ENCODE results near the gene NT5DC1. TPM values are rescaled to one million over a fixed set of nuclear protein-coding genes. Genes with fewer than 3 reads are reported as not detected.
A peak's percentile ranks its signal among the peaks of the same experiment; 100 is the strongest.

The NT5DC1 gene
- total RNA-seq, 1 donor from 2014 or later = 44.1 TPM

DNA sequence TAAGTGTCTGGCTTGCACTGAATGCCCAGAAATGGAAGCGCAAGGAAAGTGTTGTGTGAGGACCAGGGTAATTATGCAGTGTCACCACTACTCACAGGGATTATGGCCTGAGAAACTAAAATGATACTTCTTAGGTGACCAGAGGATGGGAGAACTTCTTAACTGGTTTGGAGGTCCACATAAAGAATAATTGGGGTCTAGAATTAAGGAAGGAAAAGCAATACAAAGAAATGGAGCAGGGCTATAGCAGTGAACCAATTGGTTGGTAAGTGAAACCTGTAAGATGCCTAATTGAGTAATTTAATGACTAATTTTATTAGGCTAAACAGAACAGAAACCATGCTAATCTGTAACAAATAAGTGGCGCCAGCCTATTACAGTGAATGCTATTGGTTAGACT is 147.9 kb downstream of the NT5DC1 start:
- Mint-ChIP-seq H3K9me3 (no peaks in the 10 kb centered on the region), H3K4me3 (ENCODE audit: low read depth) (no peak overlapping the region), H3K4me1 (ENCODE audit: low read depth) (peaks cover 38% of the 10 kb centered on the region), H3K36me3 (ENCODE audit: low read depth) (peaks cover 21% of the 10 kb centered on the region), H3K27ac (no peak overlapping the region), H3K27me3 (ENCODE audit: low read depth) (no peaks in the 10 kb centered on the region)
- no peak for DNase-seq (ENCODE audit: low spot score)
- intact Hi-C loops (cut with micrococcal nuclease) = no loop called here

DNA sequence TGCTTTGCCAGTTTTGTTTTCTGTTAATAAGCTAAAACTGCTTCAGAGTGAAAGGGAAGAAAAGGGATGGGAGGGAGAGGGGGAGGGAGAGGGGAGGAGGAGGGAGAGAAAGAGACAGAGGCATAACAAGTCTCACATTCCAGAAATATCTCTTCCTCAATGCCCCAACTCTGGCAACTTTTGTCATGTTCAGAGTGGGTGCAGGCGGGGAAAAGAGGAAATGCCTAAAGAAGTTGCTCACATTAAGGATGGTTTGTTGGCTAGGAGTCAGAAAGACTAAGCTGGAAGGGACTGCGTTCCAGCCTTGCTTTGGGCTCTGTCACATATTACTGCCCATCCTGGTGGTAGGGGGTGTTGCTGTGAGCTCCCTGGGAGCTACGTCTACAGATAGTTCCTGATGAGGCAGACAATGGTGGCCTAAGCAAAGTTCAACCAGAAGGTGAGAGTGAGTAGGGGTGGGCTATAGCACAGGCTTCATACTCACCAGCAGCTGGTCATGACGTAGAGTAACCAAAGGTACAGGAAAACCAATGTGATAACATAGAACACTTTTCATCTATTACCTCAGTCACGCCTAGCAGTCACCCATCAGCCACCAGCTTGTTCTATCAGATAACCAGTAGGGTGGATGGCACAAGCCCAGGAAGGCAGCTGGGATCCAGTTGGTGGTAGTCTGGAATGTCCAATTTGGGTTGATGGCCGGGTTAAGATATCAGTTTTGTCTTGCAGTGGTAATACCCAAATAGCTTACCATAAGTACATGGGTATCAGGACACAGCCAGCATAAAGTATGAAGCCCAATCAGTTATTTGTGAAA is 151.1 kb downstream of the NT5DC1 start:
- Mint-ChIP-seq H3K4me3 (ENCODE audit: low read depth) (no peak overlapping the region), H3K27ac (peak overlapping the region; percentile 72)
- intact Hi-C loops (cut with micrococcal nuclease) = loop anchor here (5.0 kb wide), 1 partner anchor 149 kb away; the partner anchor contains the start of gene NT5DC1

DNA sequence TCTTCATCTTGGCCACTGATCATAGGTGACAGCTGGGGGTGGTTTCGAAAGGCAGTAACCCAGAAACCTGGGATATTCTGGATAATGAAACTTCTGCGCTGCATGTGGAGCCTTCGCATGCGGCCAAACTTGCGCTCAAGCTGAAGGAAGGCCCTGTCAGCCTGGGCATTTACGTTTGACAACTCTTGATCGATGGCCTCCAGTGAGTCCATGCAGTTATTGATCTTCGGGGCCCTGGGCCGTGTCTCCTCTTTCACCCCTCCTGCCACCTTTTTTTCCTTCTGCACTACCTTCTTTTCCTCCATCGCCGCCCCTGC is 152.5 kb downstream of the NT5DC1 start:
- no peaks in the 10 kb centered on the region for H3K9me3 Mint-ChIP-seq
- H3K4me3 Mint-ChIP-seq (ENCODE audit: low read depth) = no peak overlapping the region
- H3K27ac Mint-ChIP-seq = no peak overlapping the region
- no peaks in the 10 kb centered on the region for H3K27me3 Mint-ChIP-seq (ENCODE audit: low read depth)
- DNase-seq (ENCODE audit: low spot score) = no peak
- intact Hi-C loops (cut with micrococcal nuclease) = loop anchor here (5.0 kb wide), 1 partner anchor 151 kb away; the partner anchor contains the start of gene NT5DC1
- H3K36me3 Mint-ChIP-seq (ENCODE audit: low read depth) = peaks cover 21% of the 10 kb centered on the region
- peaks cover 38% of the 10 kb centered on the region for H3K4me1 Mint-ChIP-seq (ENCODE audit: low read depth)

More for the DNA sequence above, 151.1 kb downstream of the NT5DC1 start:
- Mint-ChIP-seq H3K9me3 (no peaks in the 10 kb centered on the region), H3K27me3 (ENCODE audit: low read depth) (no peaks in the 10 kb centered on the region), H3K4me1 (ENCODE audit: low read depth) (peaks cover 38% of the 10 kb centered on the region), H3K36me3 (ENCODE audit: low read depth) (peaks cover 21% of the 10 kb centered on the region)
- DNase-seq (ENCODE audit: low spot score) = no peak

DNA sequence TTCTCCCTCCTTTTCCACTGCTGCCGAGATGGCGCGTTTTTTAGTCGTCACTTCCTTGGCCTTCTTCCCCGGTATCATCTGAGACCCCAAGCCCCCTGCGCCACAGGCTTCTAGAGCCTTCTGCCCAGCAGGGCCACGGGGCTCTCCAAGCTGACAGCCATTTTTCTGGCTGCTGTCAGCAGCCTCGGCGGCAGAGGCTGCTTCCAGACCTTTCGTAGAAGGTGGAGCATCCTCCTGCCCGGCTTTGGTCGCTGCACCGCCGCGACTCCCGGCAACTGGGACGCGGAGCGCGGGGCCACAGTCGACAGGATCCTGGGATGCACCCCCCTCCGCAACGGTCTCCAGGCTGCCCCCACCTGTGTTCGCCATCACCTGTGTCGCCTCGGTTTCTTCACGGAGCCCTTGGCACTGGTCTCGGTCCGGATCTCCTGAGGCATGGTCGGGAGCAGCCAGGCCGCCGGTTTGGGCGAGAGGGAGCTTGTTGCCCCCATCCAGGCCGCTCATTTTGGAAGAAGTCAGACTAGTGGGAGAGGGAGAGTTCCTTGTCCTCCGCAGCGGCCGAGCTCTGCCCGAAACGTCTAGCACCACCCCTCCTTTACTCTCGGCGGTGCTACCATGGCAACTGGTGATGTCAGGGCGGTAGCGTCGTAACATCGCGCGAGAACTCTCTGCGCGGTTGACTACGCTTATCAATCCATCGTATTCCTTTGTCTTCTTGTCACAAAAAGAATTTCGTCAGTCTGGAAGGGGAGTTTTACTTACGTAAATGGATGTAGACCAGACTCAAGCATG is 153.0 kb downstream of the NT5DC1 start, which contains the start of gene TSPYL4:
TSPYL4 (minus strand) TSS at position 571 of the 792 bp plus-strand sequence; CDS start at position 504, 67 bp downstream.
- peak; percentile 89 for DNase-seq (ENCODE audit: low spot score)
- H3K4me3 Mint-ChIP-seq (ENCODE audit: low read depth) = no peak within 1 kb of the TSS
- no peaks in the 10 kb centered on the region for H3K9me3 Mint-ChIP-seq
- peaks cover 21% of the 10 kb centered on the region for H3K36me3 Mint-ChIP-seq (ENCODE audit: low read depth)
- intact Hi-C loops (cut with micrococcal nuclease) = loop anchor here (1.0 to 5.0 kb wide), 3 partner anchors 26 to 318 kb away; partner anchors contain the start of genes NT5DC1, RWDD1 and TSPYL1
- H3K27me3 Mint-ChIP-seq (ENCODE audit: low read depth) = no peaks in the 10 kb centered on the region
- peaks cover 34% of the 10 kb centered on the region for H3K4me1 Mint-ChIP-seq (ENCODE audit: low read depth)
- no peak within 1 kb of the TSS for H3K27ac Mint-ChIP-seq

DNA sequence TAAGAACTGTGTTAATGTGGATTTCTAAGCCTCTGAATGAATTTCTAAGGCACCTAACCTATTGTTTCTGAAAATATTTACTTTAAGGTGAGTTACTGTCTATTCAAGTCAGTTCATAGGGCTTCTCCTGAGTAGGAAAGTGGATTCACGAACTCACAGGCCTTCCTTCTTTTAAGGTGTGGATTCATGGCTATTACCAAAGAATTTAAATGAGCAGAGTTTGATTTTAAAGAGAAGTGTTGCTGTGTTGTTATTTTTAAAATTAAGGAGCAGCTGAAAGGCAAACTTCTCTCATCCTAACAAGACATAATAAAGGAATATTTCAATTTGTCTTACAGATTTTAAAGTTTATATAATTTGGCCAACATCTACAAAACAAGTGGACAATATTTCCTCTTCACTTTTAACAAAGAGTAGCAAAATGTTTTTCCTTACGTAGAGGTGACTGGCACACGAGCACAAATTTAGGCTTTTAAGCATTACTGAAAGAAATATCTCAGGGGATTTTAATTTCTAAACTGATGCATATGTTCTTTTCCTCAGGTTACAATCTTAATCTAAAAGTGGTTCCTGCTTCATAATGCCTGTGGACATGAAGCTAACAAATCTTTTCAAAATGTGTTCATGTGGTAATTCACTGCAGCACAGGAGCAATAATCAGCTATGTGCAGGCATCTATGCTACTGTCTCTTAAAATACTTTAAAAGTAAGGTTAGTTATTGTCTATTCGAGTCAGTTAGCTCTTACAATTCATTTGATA is 153.8 kb downstream of the NT5DC1 start:
- H3K9me3 Mint-ChIP-seq = no peaks in the 10 kb centered on the region
- intact Hi-C loops (cut with micrococcal nuclease) = loop anchor here (1.0 to 5.0 kb wide), 3 partner anchors 25 to 317 kb away; partner anchors contain the start of genes NT5DC1, RWDD1 and TSPYL1
- H3K4me1 Mint-ChIP-seq (ENCODE audit: low read depth) = peaks cover 34% of the 10 kb centered on the region
- no peak for DNase-seq (ENCODE audit: low spot score)
- H3K27ac Mint-ChIP-seq = no peak overlapping the region
- no peak overlapping the region for H3K4me3 Mint-ChIP-seq (ENCODE audit: low read depth)
- H3K27me3 Mint-ChIP-seq (ENCODE audit: low read depth) = no peaks in the 10 kb centered on the region
- H3K36me3 Mint-ChIP-seq (ENCODE audit: low read depth) = peaks cover 21% of the 10 kb centered on the region

DNA sequence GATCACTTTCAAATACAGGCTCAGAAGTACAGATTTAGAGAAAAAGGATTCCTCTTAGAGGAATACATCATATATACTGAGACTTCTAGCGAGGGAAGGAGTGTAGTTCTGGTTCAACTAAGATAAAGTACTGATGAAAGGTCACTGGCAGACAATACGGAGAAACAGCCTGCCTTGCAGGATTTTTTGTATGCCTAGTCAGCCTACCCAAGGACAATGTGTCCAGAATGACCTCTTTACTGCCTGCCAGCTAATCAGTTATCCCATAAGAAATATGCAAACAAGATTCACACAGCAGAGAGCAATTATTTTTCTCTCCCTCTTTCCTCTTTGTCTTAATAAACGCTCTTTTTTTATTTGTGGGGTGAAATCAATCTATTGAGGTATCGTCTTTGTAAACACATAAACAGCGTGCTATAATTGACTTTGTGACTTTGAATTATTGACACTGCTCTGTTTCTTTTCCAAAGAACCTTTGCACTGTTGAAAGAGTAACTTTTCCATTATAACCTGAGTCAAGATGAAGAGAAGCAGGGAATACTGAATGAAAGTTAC is 154.7 kb downstream of the NT5DC1 start:
- Mint-ChIP-seq H3K9me3 (no peaks in the 10 kb centered on the region), H3K4me3 (ENCODE audit: low read depth) (no peak overlapping the region), H3K27ac (no peak overlapping the region), H3K4me1 (ENCODE audit: low read depth) (peaks cover 29% of the 10 kb centered on the region), H3K27me3 (ENCODE audit: low read depth) (no peaks in the 10 kb centered on the region), H3K36me3 (ENCODE audit: low read depth) (peaks cover 16% of the 10 kb centered on the region)
- intact Hi-C loops (cut with micrococcal nuclease) = no loop called here
- no peak for DNase-seq (ENCODE audit: low spot score)

DNA sequence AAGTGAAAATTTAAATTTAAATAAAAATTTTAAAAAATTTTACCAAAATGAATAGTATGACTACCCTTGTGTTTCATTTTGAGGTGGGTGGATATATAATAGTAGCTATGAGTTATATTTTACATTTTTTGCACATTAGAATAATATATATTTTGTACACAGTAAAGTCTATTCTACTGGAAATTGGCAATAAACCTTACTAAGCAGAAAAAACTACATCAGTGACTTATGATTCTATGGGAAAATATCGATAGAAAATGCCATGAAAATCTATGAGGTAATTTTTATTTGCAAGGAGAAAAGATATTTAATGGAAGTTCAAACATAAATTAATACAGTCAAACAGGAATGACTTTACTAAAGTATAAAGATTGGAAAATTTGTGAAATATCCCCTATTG is 156.0 kb downstream of the NT5DC1 start:
- Mint-ChIP-seq H3K9me3 (no peaks in the 10 kb centered on the region), H3K27ac (no peak overlapping the region), H3K27me3 (ENCODE audit: low read depth) (no peaks in the 10 kb centered on the region), H3K4me3 (ENCODE audit: low read depth) (no peak overlapping the region), H3K4me1 (ENCODE audit: low read depth) (peaks cover 16% of the 10 kb centered on the region), H3K36me3 (ENCODE audit: low read depth) (peaks cover 8% of the 10 kb centered on the region)
- intact Hi-C loops (cut with micrococcal nuclease) = no loop called here
- DNase-seq (ENCODE audit: low spot score) = no peak

DNA sequence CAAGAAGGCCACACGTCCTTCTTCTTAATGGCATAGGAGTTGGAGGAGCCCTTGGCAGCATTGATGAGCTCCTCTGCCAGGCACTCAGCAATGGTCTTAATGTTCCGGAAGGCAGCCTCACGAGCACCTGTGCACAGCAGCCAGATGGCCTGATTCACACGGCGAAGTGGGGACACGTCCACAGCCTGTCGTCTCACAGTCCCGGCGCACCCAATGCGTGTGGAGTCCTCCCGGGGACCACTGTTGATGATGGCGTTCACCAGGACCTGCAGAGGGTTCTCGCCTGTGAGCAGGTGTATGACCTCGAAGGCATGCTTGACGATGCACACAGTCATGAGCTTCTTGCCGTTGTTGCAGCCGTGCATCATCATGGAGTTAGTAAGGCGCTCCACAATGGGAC is 157.9 kb downstream of the NT5DC1 start:
- peaks cover 9% of the 10 kb centered on the region for H3K36me3 Mint-ChIP-seq (ENCODE audit: low read depth)
- peaks cover 3% of the 10 kb centered on the region for H3K4me1 Mint-ChIP-seq (ENCODE audit: low read depth)
- no peak overlapping the region for H3K27ac Mint-ChIP-seq
- H3K9me3 Mint-ChIP-seq = peaks cover 14% of the 10 kb centered on the region
- no peak overlapping the region for H3K4me3 Mint-ChIP-seq (ENCODE audit: low read depth)
- intact Hi-C loops (cut with micrococcal nuclease) = no loop called here
- no peak for DNase-seq (ENCODE audit: low spot score)
- no peaks in the 10 kb centered on the region for H3K27me3 Mint-ChIP-seq (ENCODE audit: low read depth)

DNA sequence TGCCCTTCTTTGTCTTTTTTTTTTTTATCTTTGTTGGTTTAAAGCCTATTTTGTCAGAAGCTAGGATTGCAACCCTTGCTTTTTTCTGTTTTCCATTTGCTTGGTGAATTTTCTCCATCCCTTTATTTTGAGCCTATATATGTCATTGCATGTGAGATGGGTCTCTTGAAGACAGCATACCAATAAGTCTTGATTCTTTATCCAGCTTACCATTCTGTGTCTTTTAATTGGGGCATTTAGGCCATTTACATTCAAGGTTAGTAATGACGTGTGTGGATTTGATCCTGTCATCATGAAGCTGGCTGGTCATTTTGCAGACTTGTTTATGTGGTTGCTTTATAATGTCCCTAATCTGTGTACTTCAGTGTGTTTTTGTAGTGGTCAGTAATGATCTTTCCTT is 162.7 kb downstream of the NT5DC1 start:
- Mint-ChIP-seq H3K4me1 (ENCODE audit: low read depth) (peaks cover 6% of the 10 kb centered on the region), H3K27me3 (ENCODE audit: low read depth) (no peaks in the 10 kb centered on the region), H3K4me3 (ENCODE audit: low read depth) (no peak overlapping the region), H3K9me3 (peaks cover 23% of the 10 kb centered on the region), H3K27ac (no peak overlapping the region), H3K36me3 (ENCODE audit: low read depth) (peaks cover 20% of the 10 kb centered on the region)
- DNase-seq (ENCODE audit: low spot score) = no peak
- intact Hi-C loops (cut with micrococcal nuclease) = no loop called here

DNA sequence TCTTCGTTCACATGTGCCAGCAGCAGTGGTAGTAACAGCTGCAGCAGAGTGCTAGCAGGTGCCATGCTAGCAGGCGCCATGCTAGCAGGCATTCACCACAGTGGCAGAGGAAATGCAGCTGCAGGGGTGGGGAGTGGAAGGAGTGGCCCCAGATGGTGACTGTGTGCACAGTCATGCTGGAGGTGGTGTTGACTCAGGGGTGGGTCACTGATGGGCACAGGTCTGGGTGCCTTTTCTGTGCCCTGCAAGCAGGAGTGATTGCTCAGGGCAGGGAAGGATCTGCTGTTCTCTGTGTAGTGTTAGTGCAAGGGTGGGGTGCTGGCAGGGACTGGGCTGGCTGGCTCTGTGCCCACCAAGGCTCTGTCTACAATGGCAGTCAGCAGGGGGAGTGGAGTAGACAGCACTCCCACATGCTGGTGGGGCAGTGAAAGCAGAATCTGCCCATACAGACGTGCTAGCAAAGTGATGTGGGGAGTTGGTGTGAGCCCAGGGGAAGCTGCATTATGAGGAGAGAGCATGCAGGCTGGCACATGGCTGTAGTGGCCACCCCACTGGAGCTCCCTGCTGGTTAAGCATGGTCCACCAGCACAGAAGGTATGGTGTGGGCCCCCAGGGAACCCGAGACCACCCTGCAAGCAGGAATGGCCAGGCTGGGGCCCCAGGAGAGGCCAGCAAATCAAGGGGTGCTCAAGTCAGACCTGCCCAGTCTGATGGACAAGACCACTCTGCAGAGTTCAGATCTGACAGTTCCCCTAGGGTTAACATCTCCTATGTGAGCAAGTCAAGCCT is 164.6 kb downstream of the NT5DC1 start:
- Mint-ChIP-seq H3K27me3 (ENCODE audit: low read depth) (no peaks in the 10 kb centered on the region), H3K4me1 (ENCODE audit: low read depth) (peaks cover 10% of the 10 kb centered on the region), H3K27ac (no peak overlapping the region), H3K9me3 (peaks cover 23% of the 10 kb centered on the region), H3K4me3 (ENCODE audit: low read depth) (no peak overlapping the region), H3K36me3 (ENCODE audit: low read depth) (peaks cover 20% of the 10 kb centered on the region)
- intact Hi-C loops (cut with micrococcal nuclease) = loop anchor here (5.0 kb wide), 1 partner anchor 267 kb away; no protein-coding TSS in a partner anchor
- DNase-seq (ENCODE audit: low spot score) = no peak

DNA sequence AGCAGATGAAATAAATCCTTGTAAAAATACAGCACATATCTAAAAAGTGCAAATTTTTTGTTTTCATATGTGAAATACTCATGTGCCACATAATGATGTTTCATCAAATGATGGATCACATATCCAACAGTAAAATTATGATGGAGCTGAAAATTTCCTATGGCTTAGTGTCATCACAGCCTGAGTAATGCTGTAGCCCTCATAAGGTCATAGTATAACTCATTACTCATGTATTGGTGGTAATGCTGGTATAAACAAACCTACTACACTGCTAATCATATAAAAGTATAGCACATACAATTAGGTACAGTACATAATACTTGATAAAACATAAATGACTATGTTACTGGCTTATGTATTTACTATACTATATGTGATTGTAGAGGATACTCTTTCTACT is 166.2 kb downstream of the NT5DC1 start:
- peaks cover 10% of the 10 kb centered on the region for H3K4me1 Mint-ChIP-seq (ENCODE audit: low read depth)
- peaks cover 23% of the 10 kb centered on the region for H3K9me3 Mint-ChIP-seq
- intact Hi-C loops (cut with micrococcal nuclease) = loop anchor here (5.0 kb wide), 1 partner anchor 265 kb away; no protein-coding TSS in a partner anchor
- H3K4me3 Mint-ChIP-seq (ENCODE audit: low read depth) = no peak overlapping the region
- no peaks in the 10 kb centered on the region for H3K27me3 Mint-ChIP-seq (ENCODE audit: low read depth)
- H3K27ac Mint-ChIP-seq = no peak overlapping the region
- peaks cover 20% of the 10 kb centered on the region for H3K36me3 Mint-ChIP-seq (ENCODE audit: low read depth)
- DNase-seq (ENCODE audit: low spot score) = no peak
